ENCODE data around the gene KIF22. TPM values are rescaled to one million over a fixed set of nuclear protein-coding genes. Genes with fewer than 3 reads are reported as not detected.

Gene KIF22
- total RNA-seq, 1 experiment from 2014 or later = 104 TPM

- DNase-seq (ENCODE audit: low read depth) = no peak
Observed at GRCh38 chr16:29841631-29842030, 51.1 kb downstream of the KIF22 start.

- DNase-seq (ENCODE audit: low read depth) = no peak
Observed at GRCh38 chr16:29842732-29843346, 52.3 kb downstream of the KIF22 start.

DNA sequence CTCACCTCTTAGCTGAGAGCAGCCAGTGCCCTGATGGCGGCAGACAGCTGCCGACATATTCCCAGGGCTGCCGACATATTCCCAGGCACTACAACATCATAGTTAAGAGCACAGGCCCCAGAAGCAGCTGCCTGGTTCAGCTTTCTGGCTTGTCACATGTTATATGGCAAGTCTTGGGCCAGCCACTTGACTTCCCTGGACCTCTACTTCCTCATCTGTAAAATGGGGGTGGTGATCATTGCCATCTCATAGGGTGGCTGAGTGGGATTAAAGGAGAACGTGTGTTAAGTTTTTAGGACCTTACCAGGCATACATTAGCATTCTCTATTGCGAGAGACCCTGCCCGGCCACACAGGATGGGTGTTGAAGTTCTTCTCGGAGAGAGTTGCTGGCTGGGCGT is 53.4 kb downstream of the KIF22 start:
- no peak for DNase-seq (ENCODE audit: low read depth)

DNA sequence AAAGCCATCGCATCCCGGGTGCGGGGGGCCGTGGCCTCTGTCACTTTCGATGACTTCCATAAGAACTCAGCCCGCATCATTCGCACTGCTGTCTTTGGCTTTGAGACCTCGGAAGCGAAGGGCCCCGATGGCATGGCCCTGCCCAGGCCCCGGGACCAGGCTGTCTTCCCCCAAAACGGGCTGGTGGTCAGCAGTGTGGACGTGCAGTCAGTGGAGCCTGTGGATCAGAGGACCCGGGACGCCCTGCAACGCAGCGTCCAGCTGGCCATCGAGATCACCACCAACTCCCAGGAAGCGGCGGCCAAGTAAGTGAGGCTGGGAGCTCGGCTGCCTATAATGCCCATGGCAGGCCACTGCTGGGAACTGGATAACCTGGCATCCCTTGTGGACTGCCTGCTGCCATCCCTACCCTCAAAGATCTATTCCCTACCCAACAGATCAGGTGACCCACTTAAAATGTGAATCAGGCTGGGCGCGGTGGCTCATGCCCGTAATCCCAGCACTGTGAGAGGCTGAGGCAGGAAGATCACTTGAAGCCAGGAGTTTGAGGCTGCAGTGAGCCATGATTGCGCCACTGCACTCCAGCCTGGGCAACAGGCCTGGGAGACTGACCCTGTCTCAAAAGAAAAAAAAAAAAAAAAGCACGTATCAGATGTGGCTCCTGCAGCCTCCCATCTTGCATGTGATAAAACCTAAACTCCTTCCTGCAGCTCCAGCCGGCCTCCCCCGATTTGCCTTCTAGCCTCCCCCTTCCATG is 54.2 kb downstream of the KIF22 start:
- DNase-seq (ENCODE audit: low read depth) = no peak

DNA sequence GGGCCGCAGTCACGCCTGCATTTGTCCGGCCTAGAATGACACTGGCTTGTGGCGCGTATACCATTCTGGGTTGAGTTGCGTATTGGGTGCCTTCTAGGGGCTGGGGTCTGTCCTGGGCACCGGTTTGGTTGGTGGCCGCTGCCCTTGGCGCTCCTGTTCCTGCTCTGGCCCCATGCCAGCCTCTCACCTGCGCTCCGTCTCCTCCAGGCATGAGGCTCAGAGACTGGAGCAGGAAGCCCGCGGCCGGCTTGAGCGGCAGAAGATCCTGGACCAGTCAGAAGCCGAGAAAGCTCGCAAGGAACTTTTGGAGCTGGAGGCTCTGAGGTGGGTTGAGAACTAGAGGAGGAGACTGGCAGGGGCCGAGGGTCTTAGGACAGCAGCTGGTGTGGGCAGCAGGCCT is 55.1 kb downstream of the KIF22 start:
- no peak for DNase-seq (ENCODE audit: low read depth)

DNA sequence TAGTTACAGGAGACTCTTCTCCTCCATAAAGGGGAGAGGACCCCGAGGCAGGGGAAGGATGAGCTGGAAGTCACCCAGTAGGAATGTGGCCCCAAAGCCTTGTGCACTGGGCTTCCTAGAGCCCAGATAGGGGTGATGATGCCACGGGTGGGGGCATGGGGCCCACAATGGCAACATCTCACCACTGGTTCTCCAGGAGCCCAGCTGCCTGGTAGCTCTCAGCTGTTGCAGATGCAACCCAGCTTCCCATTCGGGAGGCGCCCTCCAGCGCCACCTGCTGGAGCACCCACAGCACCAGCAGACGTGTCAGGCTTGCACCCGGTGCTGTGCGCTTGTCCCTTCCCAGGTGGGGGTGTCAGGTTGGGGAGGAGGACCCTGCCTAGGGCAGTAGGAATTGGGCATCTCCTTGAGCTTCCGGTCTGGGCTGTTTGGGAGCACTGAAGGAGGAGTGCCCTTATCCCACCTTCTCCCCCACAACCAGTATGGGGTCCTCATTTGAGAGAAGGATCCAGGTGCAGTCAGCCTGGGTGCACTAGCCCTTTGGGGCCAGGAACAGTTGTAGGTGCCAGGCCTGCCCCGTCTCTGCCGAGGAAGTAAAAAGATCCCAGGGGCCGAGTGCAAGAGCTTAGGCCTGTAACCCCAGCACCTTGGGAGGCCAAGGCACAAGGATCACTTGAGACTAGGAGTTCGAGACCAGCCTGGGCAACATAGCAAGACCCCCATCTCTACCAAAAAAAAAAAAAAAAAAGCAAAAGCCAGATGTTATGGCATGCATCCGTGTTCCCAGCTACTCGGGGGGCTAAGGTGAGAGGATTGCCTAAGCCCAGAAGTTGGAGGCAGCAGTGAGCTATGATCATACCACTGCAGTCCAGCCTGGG is 58.1 kb downstream of the KIF22 start:
- DNase-seq (ENCODE audit: low read depth) = peak; percentile 71

GRCh38 chr16:29849505-29849904 is 59.0 kb downstream of the KIF22 start:
- DNase-seq (ENCODE audit: low read depth) = no peak

DNA sequence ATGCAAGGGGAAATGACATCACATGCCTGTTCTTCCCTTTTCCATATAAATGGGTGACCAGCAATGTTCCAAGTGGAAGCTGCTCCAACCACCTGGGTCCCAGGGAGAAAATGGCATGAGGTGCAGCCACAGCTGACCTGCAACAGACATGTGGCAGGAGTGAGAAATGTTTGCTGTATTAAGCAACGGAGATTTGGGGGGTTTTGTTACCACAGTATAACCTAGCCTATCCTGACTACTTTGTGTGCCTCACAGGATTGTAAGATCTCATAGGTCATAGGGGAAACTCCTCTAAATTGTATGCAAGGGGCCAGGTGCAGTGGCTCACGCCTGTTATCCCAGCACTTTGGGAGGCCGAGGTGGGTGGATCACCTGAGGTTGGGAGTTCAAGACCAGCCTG is 60.4 kb downstream of the KIF22 start:
- DNase-seq (ENCODE audit: low read depth) = no peak

DNA sequence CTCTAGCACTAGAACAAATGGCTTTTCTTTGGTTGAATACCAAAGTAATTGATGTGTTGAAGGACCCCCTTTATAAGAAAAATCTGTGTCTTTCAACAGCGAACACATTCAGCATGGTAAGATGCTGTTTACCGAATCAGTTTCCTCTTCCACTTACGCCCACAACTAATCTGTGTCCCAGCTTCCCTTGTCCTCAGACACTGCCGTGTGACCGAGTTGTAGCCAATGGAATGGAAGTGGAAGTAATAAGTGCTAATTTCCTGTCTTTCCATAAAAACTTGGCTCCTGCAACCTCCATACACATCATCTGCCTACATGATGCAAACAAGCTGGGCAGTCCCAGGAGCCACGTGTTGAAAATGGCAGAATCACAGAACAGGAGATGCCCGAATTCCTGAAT is 62.1 kb downstream of the KIF22 start:
- no peak for DNase-seq (ENCODE audit: low read depth)

- DNase-seq (ENCODE audit: low read depth) = no peak
Observed at GRCh38 chr16:29854520-29855100, 64.1 kb downstream of the KIF22 start.

Other genes starting within 250 kb of the KIF22 start
- 0.40 and 0.89 TPM in 2 replicates for gene SPN, start 127.5 kb upstream of the KIF22 start, total RNA-seq (2014; rRNA removed; shearing (Covaris generic))
- 0.11 TPM in 1 of 2 replicates, not detected in the other for gene QPRT, start 111.6 kb upstream of the KIF22 start, total RNA-seq (2014; rRNA removed; shearing (Covaris generic))
- gene C16orf54, start 44.8 kb upstream of the KIF22 start, total RNA-seq (2014; rRNA removed; shearing (Covaris generic)) = 0.11 TPM in 1 of 2 replicates, not detected in the other
- not detected in 2 replicates for gene ZG16, start 12.5 kb upstream of the KIF22 start, total RNA-seq (2014; rRNA removed; shearing (Covaris generic))
- gene MAZ, start 15.8 kb downstream of the KIF22 start, total RNA-seq (2014; rRNA removed; shearing (Covaris generic)) = 120 and 132 TPM in 2 replicates
- gene PRRT2, start 21.4 kb downstream of the KIF22 start, total RNA-seq (2014; rRNA removed; shearing (Covaris generic)) = 0.29 TPM in 1 of 2 replicates, not detected in the other
- 50.0 and 78.6 TPM in 2 replicates for gene PAGR1, start 25.4 kb downstream of the KIF22 start, total RNA-seq (2014; rRNA removed; shearing (Covaris generic))
- 60.5 and 71.4 TPM in 2 replicates for gene MVP, start 29.7 kb downstream of the KIF22 start, total RNA-seq (2014; rRNA removed; shearing (Covaris generic))
- 33.5 and 46.1 TPM in 2 replicates for gene CDIPT, start 72.5 kb downstream of the KIF22 start, total RNA-seq (2014; rRNA removed; shearing (Covaris generic))
- gene SEZ6L2, start 108.8 kb downstream of the KIF22 start, total RNA-seq (2014; rRNA removed; shearing (Covaris generic)) = 2.6 and 27.0 TPM in 2 replicates
- gene ASPHD1, start 109.7 kb downstream of the KIF22 start, total RNA-seq (2014; rRNA removed; shearing (Covaris generic)) = 0.89 and 2.2 TPM in 2 replicates
- gene KCTD13, start 135.5 kb downstream of the KIF22 start, total RNA-seq (2014; rRNA removed; shearing (Covaris generic)) = 9.0 and 24.2 TPM in 2 replicates
- 39.8 and 41.9 TPM in 2 replicates for gene TMEM219, start 171.3 kb downstream of the KIF22 start, total RNA-seq (2014; rRNA removed; shearing (Covaris generic))
- gene TAOK2, start 183.1 kb downstream of the KIF22 start, total RNA-seq (2014; rRNA removed; shearing (Covaris generic)) = 25.2 and 26.5 TPM in 2 replicates
- gene HIRIP3, start 204.9 kb downstream of the KIF22 start, total RNA-seq (2014; rRNA removed; shearing (Covaris generic)) = 8.8 and 14.0 TPM in 2 replicates
- 70.8 and 136 TPM in 2 replicates for gene INO80E, start 205.5 kb downstream of the KIF22 start, total RNA-seq (2014; rRNA removed; shearing (Covaris generic))
- gene DOC2A, start 220.3 kb downstream of the KIF22 start, total RNA-seq (2014; rRNA removed; shearing (Covaris generic)) = 0.18 TPM in 1 of 2 replicates, not detected in the other
- gene C16orf92, start 232.4 kb downstream of the KIF22 start, total RNA-seq (2014; rRNA removed; shearing (Covaris generic)) = not detected in 2 replicates
- not detected in 2 replicates for gene TLCD3B, start 240.5 kb downstream of the KIF22 start, total RNA-seq (2014; rRNA removed; shearing (Covaris generic))